HepG2 (cell line): Measurements from ENCODE around the gene FYB2.

ENCODE experiments used
- CEBPG ChIP-seq: IDR thresholded peaks from 2 replicates; pipeline ENCODE4 v1.6.1; 2016
- CTCF ChIP-seq: sonication (generic); formaldehyde crosslinking; IDR thresholded peaks from 2 replicates; pipeline ENCODE4 v1.5.0; 2020; ENCODE audit warnings: mild to moderate bottlenecking, missing genetic modification reagents, moderate library complexity
- FOXO4 ChIP-seq: sonication (generic); formaldehyde crosslinking; conservative IDR thresholded peaks from 2 replicates; pipeline ENCODE4 v1.8.1; 2023; ENCODE audit warnings: missing genetic modification reagents
- POLR2AphosphoS5 ChIP-seq: IDR thresholded peaks from 2 replicates; pipeline ENCODE4 v1.6.1; 2012; ENCODE audit warnings: low read depth, low read length

- TF ChIP-seq CTCF: no peak
- TF ChIP-seq POLR2AphosphoS5: no peak
- TF ChIP-seq FOXO4 (CRISPR knock-in tag): no peak
- TF ChIP-seq CEBPG (CRISPR knock-in tag): no peak
Measured at GRCh38 chr1:56672579-56672978, 146.6 kb downstream of the FYB2 start.
